Measurements from ENCODE around the gene ERP27. TPM values are rescaled to one million over a fixed set of nuclear protein-coding genes. Genes with fewer than 3 reads are reported as not detected.

Gene ERP27
- total and polyA plus RNA-seq, 9 donors: 0.09 to 1.2 (median 0.48) TPM

- no CpG with 5 or more reads among the region's 1 CpG for WGBS (ENCODE audit: insufficient coverage)
- Histone ChIP-seq H3K4me1 (ENCODE audit: control insufficient read depth, insufficient read depth, low read length) (no peaks in the 10 kb centered on the region), H3K36me3 (ENCODE audit: control insufficient read depth, insufficient read depth, low read length) (no peaks in the 10 kb centered on the region), H3K27ac (ENCODE audit: low read length) (no peak overlapping the region), H3K9me3 (replicated peaks; ENCODE audit: control insufficient read depth, low read depth, low read length) (no peaks in the 10 kb centered on the region), H3K27me3 (ENCODE audit: control insufficient read depth, insufficient read depth, low read length) (no peaks in the 10 kb centered on the region), H3K4me3 (ENCODE audit: low read length) (no peak overlapping the region)
- no peak for DNase-seq
Measured at GRCh38 chr12:14878488-14878887, 59.8 kb downstream of the ERP27 start.

DNA sequence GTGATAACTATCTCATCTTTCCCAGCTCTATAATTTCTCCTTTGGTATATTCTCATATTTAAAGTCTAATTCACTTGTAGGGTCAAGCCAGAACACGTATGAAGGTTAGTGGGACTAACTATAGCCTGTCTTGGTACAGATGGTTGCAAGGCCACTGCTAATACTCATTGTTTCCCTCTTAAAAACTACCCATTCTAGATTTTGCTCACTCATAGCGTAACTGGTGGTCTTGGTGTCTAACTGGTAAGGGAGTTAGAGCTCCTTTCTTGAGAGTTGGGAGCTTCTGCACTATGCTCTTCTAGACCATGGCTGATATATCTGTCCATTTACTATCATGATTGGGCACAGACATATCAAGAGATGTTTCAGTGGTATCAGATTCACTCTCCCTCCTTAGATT is 61.5 kb downstream of the ERP27 start:
- no peaks in the 10 kb centered on the region for H3K4me1 ChIP-seq (ENCODE audit: control insufficient read depth, insufficient read depth, low read length)
- WGBS (ENCODE audit: insufficient coverage): no CpG with 5 or more reads among the region's 2 CpGs
- H3K36me3 ChIP-seq (ENCODE audit: control insufficient read depth, insufficient read depth, low read length): no peaks in the 10 kb centered on the region
- H3K27ac ChIP-seq (ENCODE audit: low read length): no peak overlapping the region
- H3K9me3 ChIP-seq (replicated peaks; ENCODE audit: control insufficient read depth, low read depth, low read length): no peaks in the 10 kb centered on the region
- H3K4me3 ChIP-seq (ENCODE audit: low read length): no peak overlapping the region
- no peaks in the 10 kb centered on the region for H3K27me3 ChIP-seq (ENCODE audit: control insufficient read depth, insufficient read depth, low read length)
- DNase-seq: no peak

DNA sequence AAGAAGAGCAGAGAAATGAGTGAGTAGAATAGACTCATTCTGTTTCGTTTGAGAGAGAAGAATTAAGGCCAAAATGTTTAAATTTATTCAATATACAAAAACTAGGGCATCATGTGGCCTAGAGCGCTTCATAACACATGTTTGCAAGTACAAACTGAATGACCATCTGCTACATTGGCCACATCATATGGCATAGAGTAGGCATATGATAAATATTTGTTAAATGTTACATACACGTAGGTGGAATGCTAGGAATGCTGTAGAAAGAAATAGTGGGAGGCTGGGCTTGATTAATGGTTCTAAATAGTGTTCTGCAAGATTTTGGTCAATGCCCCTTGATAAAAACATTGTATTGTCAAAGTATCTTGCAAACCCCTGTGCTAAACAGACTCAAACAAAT is 63.5 kb downstream of the ERP27 start:
- no CpG with 5 or more reads among the region's 3 CpGs for WGBS (ENCODE audit: insufficient coverage)
- Histone ChIP-seq H3K9me3 (replicated peaks; ENCODE audit: control insufficient read depth, low read depth, low read length) (no peaks in the 10 kb centered on the region), H3K27me3 (ENCODE audit: control insufficient read depth, insufficient read depth, low read length) (no peaks in the 10 kb centered on the region), H3K36me3 (ENCODE audit: control insufficient read depth, insufficient read depth, low read length) (no peaks in the 10 kb centered on the region), H3K27ac (ENCODE audit: low read length) (no peak overlapping the region), H3K4me1 (ENCODE audit: control insufficient read depth, insufficient read depth, low read length) (no peaks in the 10 kb centered on the region), H3K4me3 (ENCODE audit: low read length) (no peak overlapping the region)
- no peak for DNase-seq

GRCh38 chr12:14873440-14874185 is 64.7 kb downstream of the ERP27 start:
- DNase-seq: no peak

GRCh38 chr12:14871886-14872285 is 66.5 kb downstream of the ERP27 start:
- no peak for DNase-seq
- Histone ChIP-seq H3K4me3 (ENCODE audit: low read length) (no peak overlapping the region), H3K27ac (ENCODE audit: low read length) (no peak overlapping the region), H3K9me3 (replicated peaks; ENCODE audit: control insufficient read depth, low read depth, low read length) (peaks cover 3% of the 10 kb centered on the region), H3K36me3 (ENCODE audit: control insufficient read depth, insufficient read depth, low read length) (no peaks in the 10 kb centered on the region), H3K27me3 (ENCODE audit: control insufficient read depth, insufficient read depth, low read length) (no peaks in the 10 kb centered on the region), H3K4me1 (ENCODE audit: control insufficient read depth, insufficient read depth, low read length) (no peaks in the 10 kb centered on the region)
- no CpG with 5 or more reads among the region's 1 CpG for WGBS (ENCODE audit: insufficient coverage)

More at GRCh38 chr12:14873440-14874185, 64.7 kb downstream of the ERP27 start:
- Histone ChIP-seq H3K27me3 (ENCODE audit: control insufficient read depth, insufficient read depth, low read length) (no peaks in the 10 kb centered on the region), H3K4me1 (ENCODE audit: control insufficient read depth, insufficient read depth, low read length) (no peaks in the 10 kb centered on the region), H3K27ac (ENCODE audit: low read length) (no peak overlapping the region), H3K4me3 (ENCODE audit: low read length) (no peak overlapping the region), H3K9me3 (replicated peaks; ENCODE audit: control insufficient read depth, low read depth, low read length) (no peaks in the 10 kb centered on the region), H3K36me3 (ENCODE audit: control insufficient read depth, insufficient read depth, low read length) (no peaks in the 10 kb centered on the region)
- WGBS (ENCODE audit: insufficient coverage): no CpG with 5 or more reads among the region's 1 CpG

GRCh38 chr12:14871247-14871646 is 67.1 kb downstream of the ERP27 start:
- WGBS (ENCODE audit: insufficient coverage): 100% methylated on average over 1 of the region's 1 CpG
- no peak overlapping the region for H3K27ac ChIP-seq (ENCODE audit: low read length)
- no peak for DNase-seq

DNA sequence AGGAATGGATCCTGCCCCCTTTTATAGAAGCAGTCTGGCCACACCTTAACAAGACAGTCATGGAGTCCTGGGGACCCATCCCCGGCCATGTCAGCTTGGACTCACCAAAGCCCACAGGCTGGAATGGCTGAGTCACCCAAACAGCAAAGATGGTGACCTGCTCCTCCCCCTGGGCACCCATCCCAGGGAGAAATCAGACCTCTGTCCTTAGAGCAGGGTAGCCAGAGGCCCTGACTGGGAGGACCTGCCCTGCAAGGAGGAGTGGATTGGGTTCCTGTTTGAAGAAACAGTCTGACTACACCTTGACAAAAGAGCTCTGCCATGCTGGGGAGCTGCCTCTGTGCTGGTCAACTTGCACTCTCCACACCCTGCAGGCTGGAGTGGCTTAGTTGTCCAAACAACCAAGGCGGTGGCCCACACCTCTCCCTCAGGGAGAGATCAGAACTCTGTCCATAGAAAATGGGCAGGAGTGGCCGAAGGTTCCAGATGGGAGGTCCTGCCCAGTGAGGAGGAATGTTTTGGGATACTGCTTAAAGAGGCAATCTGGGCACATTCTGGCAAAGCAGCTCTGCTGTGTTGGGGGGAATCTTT is 69.3 kb downstream of the ERP27 start:
- H3K4me3 ChIP-seq (ENCODE audit: low read length): no peak overlapping the region
- H3K9me3 ChIP-seq (replicated peaks; ENCODE audit: control insufficient read depth, low read depth, low read length): peaks cover 5% of the 10 kb centered on the region
- H3K27ac ChIP-seq (ENCODE audit: low read length): no peak overlapping the region
- whole genome bisulfite sequencing (ENCODE audit: insufficient coverage): 83% methylated on average over 2 of the region's 3 CpGs
- H3K36me3 ChIP-seq (ENCODE audit: control insufficient read depth, insufficient read depth, low read length): no peaks in the 10 kb centered on the region
- no peaks in the 10 kb centered on the region for H3K4me1 ChIP-seq (ENCODE audit: control insufficient read depth, insufficient read depth, low read length)
- no peaks in the 10 kb centered on the region for H3K27me3 ChIP-seq (ENCODE audit: control insufficient read depth, insufficient read depth, low read length)
- DNase-seq: no peak

More at GRCh38 chr12:14871247-14871646, 67.1 kb downstream of the ERP27 start:
- no peaks in the 10 kb centered on the region for H3K36me3 ChIP-seq (ENCODE audit: control insufficient read depth, insufficient read depth, low read length)
- H3K4me3 ChIP-seq (ENCODE audit: low read length): no peak overlapping the region
- no peaks in the 10 kb centered on the region for H3K27me3 ChIP-seq (ENCODE audit: control insufficient read depth, insufficient read depth, low read length)
- H3K4me1 ChIP-seq (ENCODE audit: control insufficient read depth, insufficient read depth, low read length): no peaks in the 10 kb centered on the region
- peaks cover 5% of the 10 kb centered on the region for H3K9me3 ChIP-seq (replicated peaks; ENCODE audit: control insufficient read depth, low read depth, low read length)

Other genes with a start within 250 kb of the ERP27 start
- gene GUCY2C, start 241.9 kb downstream of the ERP27 start, total RNA-seq: not detected
- 1 to 10 TPM in 2 of 8 donors, under 1 TPM in 6; 0.11 to 6.7 (median 0.22) TPM for gene GUCY2C, start 241.9 kb downstream of the ERP27 start, polyA plus RNA-seq (ENCODE audit: insufficient read depth in 1 of 8, insufficient read length in 8 of 8, low replicate concordance in 1 of 8)
- gene WBP11, start 135.1 kb downstream of the ERP27 start, total RNA-seq: 12.7 TPM
- gene WBP11, start 135.1 kb downstream of the ERP27 start, polyA plus RNA-seq (ENCODE audit: insufficient read depth in 1 of 8, insufficient read length in 8 of 8, low replicate concordance in 1 of 8): 10 to 100 TPM; 50.1 to 67.4 (median 58.0) TPM
- gene C12orf60, start 134.9 kb downstream of the ERP27 start, total RNA-seq: 1.4 TPM
- gene C12orf60, start 134.9 kb downstream of the ERP27 start, polyA plus RNA-seq (ENCODE audit: insufficient read depth in 1 of 8, insufficient read length in 8 of 8, low replicate concordance in 1 of 8): 1 to 10 TPM in 7 of 8 donors, under 1 TPM in 1; 0.85 to 1.6 (median 1.3) TPM
- 0.40 TPM for gene SMCO3, start 124.4 kb downstream of the ERP27 start, total RNA-seq
- gene SMCO3, start 124.4 kb downstream of the ERP27 start, polyA plus RNA-seq (ENCODE audit: insufficient read depth in 1 of 8, insufficient read length in 8 of 8, low replicate concordance in 1 of 8): under 1 TPM in 7 of 8 donors, not detected in 1; 0.07 to 0.57 (median 0.21) TPM
- 0.09 TPM for gene ART4, start 95.0 kb downstream of the ERP27 start, total RNA-seq
- gene ART4, start 95.0 kb downstream of the ERP27 start, polyA plus RNA-seq (ENCODE audit: insufficient read depth in 1 of 8, insufficient read length in 8 of 8, low replicate concordance in 1 of 8): under 1 TPM; 0.05 to 0.51 (median 0.13) TPM
- 500 TPM for gene MGP, start 52.7 kb downstream of the ERP27 start, total RNA-seq
- gene MGP, start 52.7 kb downstream of the ERP27 start, polyA plus RNA-seq (ENCODE audit: insufficient read depth in 1 of 8, insufficient read length in 8 of 8, low replicate concordance in 1 of 8): 100 to 1,000 TPM; 148 to 388 (median 243) TPM
- 37.9 TPM for gene ARHGDIB, start 23.1 kb upstream of the ERP27 start, total RNA-seq
- 10 to 100 TPM; 37.8 to 47.6 (median 42.1) TPM for gene ARHGDIB, start 23.1 kb upstream of the ERP27 start, polyA plus RNA-seq (ENCODE audit: insufficient read depth in 1 of 8, insufficient read length in 8 of 8, low replicate concordance in 1 of 8)
- not detected for gene PDE6H, start 34.5 kb upstream of the ERP27 start, total RNA-seq
- gene PDE6H, start 34.5 kb upstream of the ERP27 start, polyA plus RNA-seq (ENCODE audit: insufficient read depth in 1 of 8, insufficient read length in 8 of 8, low replicate concordance in 1 of 8): not detected

Data from muscle of leg (tissue), 11 donors.